CMK (cell line): Measurements from ENCODE around the gene STK11.
"Not testable (repeated sequence)": the region's sequence is repeated elsewhere in the genome, so short reads cannot be mapped to it uniquely, and the experiment has no call there.

Experiments used
- DNase-seq: peaks from one replicate; pipeline ENCODE4 v3.0.0-alpha.2; 2010; ENCODE audit warnings: low read depth

The STK11 gene

DNA sequence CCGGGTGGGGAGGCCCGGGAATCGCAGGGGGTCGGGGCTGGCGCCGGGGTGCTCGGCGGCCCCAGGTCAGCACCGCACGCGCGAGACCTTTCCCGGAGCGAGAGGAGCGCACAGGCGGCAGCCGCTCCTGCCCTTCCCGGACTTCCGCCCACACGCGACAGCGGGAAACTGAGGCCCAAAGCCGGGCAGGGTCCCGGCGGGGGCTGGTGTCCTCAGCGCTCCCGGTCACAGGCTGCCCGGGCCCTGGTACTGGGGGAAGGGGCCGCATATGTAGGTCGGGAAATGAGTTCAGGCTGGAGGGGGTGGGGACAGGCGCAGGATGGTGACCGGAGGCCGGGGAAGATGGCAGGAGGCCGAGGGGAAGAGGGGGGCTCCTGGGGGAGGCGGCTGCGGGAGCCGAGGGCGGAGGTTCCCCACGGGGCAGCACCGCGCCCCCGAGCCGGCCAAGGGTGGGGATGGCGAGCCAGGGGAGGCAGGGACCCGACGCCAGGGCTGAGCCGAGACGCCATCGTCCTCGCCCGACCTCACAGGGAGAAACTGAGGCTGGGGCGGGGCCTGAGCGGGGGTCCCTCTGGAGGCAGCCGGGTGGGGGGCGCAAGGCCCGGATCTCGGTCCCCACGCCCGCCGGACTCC lies 31.6 kb downstream of the STK11 start:
- no peak for DNase-seq

DNA sequence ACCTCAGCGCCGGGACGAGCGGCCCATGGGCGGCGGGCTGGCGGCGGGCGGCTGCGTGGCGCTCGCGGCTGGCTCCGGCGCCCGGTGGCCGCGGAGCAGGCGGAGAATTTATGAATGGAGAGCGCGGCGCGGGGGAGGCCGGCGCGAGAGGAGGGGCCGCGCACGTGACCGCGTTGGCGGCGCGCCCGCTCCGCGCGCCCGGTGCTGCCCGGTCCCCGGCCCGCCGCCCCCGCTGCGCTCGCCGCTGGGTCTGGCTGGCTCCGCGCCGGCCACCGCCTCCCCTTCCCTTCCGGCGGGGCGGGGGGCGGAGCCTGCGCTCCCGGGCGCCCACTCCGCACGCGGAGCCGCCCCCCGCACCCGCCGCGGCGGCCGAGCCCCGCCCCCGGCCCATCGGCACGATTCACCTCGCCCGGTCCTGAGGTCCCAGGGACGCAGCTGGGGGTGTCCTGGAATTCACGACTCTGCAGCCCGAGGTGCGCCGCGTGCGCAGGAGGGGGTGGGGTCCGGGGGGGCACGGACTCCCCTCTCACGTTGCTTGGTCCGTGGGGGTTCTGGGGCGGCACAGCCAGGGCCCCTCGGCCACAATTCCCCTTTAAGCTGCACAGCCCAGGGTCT lies 32.3 kb downstream of the STK11 start, which contains the start of gene CBARP:
TSS of gene CBARP (minus strand) at position 252 of the 615 bp plus-strand sequence. CDS start 1,905 bp downstream, outside the sequence.
- no peak for DNase-seq

DNA sequence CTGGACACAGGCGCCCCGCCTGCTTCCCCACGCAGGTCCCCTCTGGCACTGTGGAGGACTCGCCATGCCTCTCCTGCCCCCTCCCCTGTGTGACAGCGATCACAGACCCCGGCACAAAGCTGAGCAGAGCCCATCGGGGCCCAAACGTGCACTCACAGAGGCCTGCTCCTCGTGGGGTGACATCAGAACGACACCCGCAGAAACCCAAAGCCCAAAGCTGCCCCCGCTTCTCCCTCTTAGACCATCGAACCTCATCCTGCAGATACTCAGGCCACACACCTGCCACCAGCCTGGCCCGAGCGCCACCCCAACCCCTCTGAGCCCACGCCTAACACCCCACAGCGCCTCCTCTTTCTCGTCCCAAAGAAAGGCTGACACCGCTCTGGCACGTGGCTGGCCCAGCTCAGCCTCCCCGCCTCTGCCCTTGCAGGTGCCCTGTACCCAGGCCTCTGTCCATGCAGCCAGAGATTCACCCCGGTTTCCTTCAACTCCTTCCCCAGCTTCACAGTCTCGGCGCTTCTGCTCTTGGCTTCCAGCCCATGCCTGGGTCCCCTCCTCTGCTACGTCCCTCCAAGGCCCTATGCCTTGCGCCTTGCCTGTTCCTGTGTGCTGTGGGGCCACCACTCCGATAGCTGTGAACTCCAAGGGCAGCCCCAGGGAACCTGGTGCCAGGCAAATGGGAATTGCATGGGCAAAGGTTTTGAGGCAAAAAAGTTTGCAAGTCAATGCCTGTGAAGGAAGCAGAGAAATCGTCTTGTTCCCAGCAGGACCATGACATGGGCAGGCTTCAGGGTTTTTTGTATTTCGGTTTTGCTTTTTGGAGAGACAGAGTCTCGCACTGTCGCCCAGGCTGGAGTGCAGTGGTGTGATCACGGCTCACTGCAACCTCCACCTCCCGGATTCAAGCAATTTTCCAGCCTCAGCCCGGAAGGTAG lies 33.1 kb downstream of the STK11 start:
- DNase-seq: no peak

DNA sequence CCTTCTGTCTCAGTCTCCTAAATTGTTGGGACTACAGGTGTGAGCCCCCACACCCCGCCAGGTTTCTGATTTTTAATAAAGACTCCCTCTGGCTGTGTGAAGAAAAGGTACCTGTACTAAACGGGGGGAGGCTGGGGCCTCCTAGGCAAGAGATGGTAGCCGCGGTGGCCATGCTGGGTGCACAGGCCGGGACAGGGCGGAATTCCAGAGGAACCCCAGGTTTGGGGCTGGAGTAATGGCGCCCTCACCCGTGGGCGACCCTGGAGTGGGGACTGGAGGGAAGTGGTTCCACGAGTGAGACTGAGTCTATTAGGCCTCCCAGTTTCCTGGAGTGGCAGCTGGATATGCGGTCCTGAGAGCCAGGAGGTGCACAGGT lies 33.8 kb downstream of the STK11 start:
- DNase-seq: no peak

DNA sequence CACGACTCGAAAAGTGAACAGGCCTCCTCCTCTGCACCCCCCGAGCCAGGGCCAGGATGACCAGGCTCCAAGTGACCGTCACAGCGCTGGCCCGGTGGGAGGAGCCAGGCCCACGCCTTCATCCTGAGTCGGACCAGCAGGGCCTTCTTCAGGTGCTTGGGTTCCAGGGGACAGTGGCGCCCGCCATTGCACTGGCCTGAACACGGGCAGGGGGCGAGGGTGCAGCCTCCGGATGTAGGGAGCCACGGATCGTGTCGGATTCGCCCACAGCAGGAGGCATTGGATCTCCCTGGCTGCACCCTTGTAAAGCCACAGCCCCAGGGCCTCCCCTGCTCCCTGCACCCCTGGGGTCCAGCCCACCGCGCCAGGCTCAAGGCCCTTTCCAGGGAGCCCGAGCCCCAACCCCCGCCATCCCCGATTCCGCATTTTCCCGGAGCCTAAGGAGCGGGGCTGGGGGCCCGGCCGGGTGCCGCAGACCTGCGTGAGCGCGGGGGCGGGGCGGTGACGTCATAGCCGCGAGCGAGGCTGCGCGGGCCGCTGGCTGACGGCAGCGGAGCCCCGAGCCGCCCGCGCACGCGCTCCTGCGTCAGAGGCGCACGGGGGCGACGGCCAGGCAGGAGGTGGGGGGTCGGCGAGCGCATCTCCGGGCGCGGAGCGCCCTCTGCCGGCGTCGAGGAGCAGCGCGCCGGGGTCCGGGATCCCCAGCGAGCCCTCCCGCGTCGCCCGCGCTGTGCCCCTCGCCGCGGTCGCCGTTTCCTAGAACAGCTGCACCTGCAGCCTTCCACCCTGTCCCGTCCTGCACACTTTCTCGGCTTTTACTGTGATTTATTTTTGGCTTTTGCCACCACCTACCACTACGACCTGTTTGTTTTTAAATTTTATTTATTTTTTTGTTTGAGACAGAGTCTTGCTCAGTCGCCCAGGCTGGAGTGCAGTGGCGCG lies 34.5 kb downstream of the STK11 start:
- DNase-seq: no peak

DNA sequence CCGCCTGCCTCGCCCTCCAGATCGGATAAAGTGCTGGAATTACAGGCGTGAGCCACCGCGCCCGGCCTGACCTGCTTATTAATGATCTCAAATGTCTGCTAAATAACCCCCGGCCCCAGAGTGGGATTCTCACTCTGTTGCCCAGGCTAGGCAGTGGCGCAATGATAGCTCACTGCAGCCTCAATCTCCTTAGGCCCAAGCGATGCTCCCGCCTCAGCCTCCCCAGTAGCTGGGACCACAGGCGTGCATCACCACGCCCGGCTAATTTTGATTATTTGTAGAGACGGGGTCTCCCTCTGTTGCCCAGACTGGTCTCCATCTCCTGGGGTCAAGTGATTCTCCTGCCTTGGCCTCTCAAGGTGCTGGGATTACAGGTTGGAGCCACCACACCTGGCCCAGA lies 35.3 kb downstream of the STK11 start:
- no peak for DNase-seq

DNA sequence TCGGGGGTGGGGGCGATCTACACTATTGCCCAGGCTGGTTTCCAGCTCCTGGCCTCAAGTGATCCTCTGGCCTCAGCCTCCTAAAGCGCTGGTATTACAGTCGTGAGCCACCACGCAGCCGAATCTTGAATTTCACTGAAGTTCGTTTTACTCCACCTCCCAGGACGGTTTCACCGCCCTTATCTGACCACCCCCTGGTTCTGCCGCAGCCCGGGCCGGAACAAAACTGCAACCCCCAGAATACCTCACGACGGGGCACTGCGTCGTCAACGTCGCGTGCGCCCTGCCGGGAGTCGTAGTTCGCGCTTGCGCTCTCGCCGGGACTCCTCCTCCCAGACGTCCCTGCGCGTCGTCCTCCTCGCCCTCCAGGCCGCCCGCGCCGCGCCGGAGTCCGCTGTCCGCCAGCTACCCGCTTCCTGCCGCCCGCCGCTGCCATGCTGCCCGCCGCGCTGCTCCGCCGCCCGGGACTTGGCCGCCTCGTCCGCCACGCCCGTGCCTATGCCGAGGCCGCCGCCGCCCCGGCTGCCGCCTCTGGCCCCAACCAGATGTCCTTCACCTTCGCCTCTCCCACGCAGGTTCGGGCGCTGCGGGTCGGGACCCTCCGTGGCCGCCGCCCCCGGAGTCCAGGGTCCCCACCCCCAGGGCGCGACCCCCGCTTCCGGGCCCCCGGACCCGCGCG lies 36.0 kb downstream of the STK11 start, which contains the start of gene ATP5F1D:
TSS of gene ATP5F1D (plus strand) at position 335 of the 679 bp plus-strand sequence. CDS start at position 435, 100 bp downstream.
- no peak for DNase-seq

DNA sequence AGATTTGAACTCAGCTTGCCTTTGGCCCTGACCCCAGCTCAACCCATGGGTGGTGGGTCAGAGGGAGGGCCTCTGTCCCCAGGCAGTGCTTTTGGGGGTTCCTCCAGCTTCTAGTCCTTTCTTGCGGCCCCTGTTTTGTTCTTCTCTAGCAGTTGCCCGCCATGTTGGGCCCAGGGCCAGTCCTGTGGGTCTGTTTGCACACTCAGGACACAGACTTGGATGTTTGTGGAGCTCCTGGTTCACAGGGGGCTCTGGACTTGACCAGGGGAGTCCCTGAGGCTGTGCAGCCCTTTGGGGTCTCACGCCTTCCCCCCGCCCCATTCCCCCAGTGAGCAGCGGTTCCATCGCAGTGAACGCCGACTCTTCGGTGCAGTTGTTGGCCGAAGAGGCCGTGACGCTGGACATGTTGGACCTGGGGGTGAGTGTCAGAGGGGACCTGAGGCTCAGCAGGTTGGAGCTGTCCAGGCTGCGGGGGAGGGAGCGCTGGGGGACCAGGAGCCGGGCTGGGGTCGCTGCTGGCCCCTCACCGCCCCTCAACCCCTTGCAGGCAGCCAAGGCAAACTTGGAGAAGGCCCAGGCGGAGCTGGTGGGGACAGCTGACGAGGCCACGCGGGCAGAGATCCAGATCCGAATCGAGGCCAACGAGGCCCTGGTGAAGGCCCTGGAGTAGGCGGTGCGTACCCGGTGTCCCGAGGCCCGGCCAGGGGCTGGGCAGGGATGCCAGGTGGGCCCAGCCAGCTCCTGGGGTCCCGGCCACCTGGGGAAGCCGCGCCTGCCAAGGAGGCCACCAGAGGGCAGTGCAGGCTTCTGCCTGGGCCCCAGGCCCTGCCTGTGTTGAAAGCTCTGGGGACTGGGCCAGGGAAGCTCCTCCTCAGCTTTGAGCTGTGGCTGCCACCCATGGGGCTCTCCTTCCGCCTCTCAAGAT lies 38.5 kb downstream of the STK11 start:
- no peak for DNase-seq

DNA sequence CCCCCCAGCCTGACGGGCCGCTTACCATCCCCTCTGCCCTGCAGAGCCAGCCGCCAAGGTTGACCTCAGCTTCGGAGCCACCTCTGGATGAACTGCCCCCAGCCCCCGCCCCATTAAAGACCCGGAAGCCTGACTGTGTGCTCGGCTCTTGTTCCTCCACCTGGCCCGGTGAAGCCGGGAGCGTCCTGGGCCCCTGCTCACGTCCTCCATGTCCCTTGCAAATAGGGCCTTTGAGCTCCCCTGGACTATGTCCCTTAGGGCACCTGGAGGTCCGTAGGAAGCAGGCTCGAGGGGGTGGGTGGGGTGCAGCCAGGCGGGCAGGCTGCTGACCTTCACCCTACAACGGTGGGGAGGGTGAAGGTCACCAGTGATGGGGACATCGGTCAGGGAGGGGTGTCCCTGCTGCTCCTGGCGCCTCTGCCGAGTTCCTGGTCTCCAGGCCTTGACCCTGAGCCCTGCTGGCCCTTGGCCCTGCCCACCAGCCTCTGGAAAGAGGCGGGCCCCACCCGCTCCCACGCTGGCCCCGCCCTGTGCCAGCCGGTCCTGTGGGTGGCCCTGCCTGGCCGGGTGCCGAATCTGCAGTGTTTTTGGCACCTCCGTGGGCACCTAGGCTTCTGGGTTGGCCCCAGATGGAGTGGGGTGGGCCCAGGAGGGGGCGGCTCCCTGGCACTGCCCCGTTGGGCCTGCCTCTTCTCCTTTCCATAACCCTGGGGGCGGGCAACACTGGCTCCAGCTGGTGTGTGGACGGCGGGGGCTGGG lies 39.3 kb downstream of the STK11 start:
- no peak for DNase-seq

DNA sequence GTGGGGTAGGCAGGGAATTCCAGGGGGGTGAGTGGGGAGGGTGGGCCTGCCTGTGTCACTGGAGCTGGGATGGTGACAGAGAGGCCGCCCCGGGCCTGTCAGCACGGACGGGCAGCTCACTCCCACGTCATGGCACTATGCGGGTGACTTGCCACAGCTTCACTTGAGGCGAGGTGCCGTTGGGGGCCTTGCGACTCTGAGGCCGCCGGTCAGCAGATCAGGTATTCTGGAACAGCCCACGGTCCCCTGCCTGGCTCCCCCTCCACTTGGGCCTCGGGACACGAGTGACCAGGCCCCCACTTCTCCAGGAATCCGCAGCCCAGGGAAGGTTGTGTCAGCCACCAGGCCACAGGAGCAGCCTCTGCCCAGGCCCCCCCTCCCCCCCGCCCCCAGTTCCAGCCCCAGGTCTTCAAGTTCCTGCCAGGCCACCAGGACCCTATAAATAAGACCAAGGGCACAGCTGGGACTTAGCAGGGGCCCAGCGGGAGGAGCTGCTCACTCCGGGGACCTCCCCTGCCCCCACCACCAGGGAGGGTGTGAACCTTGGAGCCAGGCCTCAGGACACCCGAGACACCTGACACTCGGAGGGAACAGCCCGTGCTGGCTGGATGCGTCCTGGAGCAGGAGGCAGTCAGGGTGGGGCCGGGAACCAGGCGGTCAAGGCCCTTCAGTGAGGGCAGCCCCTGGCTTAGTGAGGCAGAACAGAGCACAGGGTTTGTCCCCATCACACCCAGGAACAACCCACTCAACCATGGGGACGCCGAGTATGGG lies 40.1 kb downstream of the STK11 start:
- DNase-seq: no peak

DNA sequence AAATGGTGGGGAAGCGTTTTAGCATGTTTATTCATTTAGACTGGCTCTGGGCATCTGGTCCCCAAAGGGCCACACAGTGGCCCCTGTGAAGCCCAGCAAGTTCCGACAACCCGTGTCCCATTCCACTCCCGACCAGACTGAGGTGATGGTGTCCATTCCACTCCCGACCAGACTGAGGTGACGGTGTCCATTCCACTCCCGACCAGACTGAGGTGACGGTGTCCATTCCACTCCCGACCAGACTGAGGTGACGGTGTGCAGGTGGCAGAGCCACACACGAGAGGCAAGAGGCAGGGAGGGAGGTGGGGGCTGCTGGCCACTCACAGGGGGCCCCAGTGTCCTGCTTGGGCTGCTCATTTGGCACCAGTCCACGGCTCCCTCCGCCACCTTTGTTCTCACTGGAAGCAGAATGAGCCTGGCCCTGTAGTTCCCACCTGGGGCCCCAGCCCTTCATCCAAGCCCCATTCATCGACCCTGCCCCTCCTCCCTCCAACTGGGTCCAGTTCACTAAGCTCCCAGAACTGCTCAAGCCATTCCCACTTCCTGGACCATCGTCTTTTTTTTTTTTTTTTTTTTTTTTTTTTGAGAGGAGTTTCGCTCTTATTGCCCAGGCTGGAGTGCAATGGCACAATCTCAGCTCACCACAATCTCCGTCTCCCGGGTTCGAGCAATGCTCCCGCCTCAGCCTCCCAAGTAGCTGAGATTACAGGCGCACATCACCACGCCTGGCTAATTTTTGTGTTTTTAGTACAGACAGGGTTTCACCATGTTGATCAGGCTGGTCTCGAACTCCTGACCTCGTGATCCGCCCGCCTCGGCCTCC lies 40.9 kb downstream of the STK11 start:
- not testable (repeated sequence) for DNase-seq

DNA sequence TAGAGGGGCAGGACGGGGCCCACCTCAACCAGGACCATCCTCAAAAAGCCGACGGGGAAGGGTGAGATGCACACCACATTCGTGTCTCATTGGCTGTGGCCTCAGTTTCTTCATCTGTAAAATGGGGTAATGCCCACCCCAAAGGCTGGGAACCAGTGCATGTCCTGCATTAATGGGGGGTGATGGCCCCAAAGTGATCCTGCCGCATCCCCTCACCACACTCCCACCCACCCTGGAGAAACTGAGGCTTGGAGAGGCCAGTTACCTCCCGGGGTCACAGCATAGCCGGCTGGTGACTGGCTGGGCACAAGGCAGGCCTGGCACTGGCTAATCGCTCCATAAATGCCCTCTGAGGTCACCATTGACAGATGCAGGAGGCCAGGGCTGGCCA lies 42.2 kb downstream of the STK11 start:
- no peak for DNase-seq

DNA sequence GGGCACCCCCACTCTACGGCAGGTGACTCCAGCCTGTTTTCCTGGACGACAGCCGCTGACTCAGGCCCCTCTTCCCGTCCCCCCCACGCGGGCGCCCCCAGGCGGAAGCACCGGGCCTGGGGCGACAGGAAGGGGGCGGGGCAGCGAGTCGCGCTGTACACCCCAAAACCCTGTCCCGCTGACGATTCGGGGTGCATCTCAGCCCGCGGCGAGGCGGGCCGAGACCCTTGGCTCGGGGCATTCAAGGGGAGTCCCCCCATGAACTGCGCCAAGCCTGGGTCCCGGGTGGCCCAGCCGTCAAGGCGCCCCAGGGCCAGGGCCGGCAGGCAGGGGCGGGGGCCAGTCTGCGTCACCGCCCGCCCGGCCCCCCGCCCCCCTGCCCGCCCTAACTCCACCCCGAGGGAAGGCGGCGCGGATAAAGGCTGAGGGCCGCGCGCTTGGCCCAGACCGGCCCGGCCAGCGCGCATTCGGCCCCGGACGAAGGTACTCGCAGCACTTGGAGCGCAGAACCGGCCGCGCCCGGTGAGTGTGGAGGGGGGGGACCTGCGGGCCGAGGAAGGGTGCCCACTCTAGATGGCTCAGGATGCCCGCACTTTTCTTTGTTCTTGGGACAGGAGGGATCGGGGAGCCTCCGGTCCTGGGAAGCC lies 42.7 kb downstream of the STK11 start, which contains the start of gene MIDN:
TSS of gene MIDN (plus strand) at position 445 of the 647 bp plus-strand sequence. CDS start 1,714 bp downstream, outside the sequence.
- DNase-seq: no peak

DNA sequence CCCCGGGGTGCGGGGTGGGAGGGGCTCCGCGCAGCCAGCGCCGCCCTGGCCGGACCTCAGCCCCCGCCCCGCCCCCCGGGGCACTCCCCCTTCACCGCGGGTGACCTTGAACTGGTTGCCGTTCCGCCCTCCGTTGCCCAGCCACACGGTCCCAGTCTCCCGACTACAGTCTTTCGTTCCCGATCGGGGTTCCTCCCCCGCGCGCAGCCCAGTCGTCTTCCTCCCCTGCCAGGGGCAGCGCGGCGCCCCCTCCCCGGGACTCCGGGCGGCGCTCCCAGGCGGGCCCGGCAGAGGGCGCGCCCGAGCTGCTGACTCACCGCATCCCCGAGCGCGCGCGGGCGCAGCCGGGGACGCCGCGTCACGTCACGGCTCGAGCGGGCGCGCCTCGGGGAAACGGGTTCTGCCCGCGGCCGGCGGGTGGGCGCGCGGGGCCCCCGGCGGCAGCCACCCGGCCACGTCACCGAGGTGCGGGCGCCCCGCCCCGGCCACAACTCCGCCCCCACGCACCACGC lies 43.3 kb downstream of the STK11 start:
- no peak for DNase-seq

DNA sequence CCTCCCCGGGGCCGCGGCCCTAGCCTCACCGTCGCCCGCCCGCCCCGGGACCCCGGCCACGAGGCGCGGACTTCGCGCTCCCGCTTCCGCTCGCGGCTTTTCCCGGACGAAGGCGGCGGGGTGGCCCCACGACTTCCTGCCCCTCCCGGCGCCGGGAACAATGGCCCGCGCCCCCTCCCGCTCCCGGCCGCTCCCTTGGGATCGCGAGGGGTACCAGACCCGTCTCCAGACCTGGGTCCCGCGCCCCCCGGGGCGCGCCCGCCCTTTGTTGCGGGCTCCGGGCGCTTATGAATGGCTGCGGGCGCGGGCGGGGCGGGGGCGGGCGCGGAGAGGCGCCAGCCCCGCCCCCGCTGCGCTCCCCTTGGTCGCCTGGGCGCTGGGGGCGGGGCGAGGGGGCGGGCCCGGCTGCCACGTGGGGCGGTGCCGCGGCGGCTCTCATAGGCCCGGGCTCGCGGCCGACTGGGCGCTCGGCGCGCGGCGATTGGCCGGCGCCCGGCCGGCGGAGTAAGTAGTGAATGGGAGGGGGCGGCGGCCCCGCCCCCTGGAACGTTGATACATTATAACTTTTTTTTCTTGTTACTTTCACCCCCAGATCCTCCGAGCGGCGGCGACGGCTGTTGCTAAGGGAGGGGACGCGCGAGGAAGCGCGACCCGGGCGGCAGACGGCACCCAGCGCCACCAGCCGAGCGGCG lies 43.9 kb downstream of the STK11 start:
- peak; percentile 92 for DNase-seq

DNA sequence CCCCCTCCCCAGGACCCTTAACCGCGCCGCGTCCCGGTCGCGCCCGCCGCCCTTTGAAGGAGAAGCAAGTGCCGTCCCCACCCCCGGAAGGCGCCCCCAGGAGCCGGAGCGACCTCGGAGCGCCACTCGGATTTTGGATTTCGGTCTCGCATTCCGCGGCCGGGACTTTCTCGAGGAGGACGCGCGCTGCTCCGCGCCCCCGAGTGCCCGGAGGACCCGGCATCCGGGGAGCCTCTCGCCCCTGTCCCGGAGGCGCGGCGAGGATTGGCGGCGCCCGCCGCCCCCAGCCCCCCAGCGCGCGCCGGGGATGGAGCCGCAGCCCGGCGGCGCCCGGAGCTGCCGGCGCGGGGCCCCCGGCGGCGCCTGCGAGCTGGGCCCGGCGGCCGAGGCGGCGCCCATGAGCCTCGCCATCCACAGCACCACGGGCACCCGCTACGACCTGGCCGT lies 44.4 kb downstream of the STK11 start:
- DNase-seq: no peak
